Mesenchymal stem cell (in vitro differentiated cells and primary cell): ENCODE data around the gene CYTH4.
A peak's percentile ranks its signal among the peaks of the same experiment; 100 is the strongest.

Experiments used
- DNase-seq: peaks from one replicate; pipeline ENCODE4 v3.0.0-alpha.2; 2013
- H2AFZ ChIP-seq: one replicate; pipeline ENCODE4 v1.6.1; 2013; ENCODE audit warnings: low read depth, mild to moderate bottlenecking, control low read depth, inconsistent platforms, low read length, moderate library complexity
- H2AK5ac ChIP-seq: 2 replicates; pipeline ENCODE4 v1.6.1; 2013; ENCODE audit warnings: low read length, moderate library complexity, mild to moderate bottlenecking, inconsistent platforms; ENCODE audit not compliant: severe bottlenecking
- H2BK120ac ChIP-seq: one replicate; pipeline ENCODE4 v1.6.1; 2013; ENCODE audit warnings: low read depth, mild to moderate bottlenecking, inconsistent platforms, low read length, moderate library complexity
- H2BK12ac ChIP-seq, 2 experiments: one replicate each; pipeline ENCODE4 v1.6.1; 2013; ENCODE audit warnings: inconsistent platforms in 2 of 2, low read length in 2 of 2, mild to moderate bottlenecking in 2 of 2, moderate library complexity in 2 of 2, control low read depth in 1 of 2
- H2BK15ac ChIP-seq: one replicate; pipeline ENCODE4 v1.6.1; 2013; ENCODE audit warnings: mild to moderate bottlenecking, low read depth, inconsistent platforms; ENCODE audit not compliant: poor library complexity, severe bottlenecking
- H2BK5ac ChIP-seq: 2 replicates; pipeline ENCODE4 v1.6.1; 2013; ENCODE audit warnings: low read depth, mild to moderate bottlenecking, low read length, control low read depth, inconsistent platforms; ENCODE audit not compliant: poor library complexity, severe bottlenecking
- H3K14ac ChIP-seq, 2 experiments: one replicate each; pipeline ENCODE4 v1.6.1; 2013; ENCODE audit warnings: inconsistent platforms in 2 of 2, low read length in 2 of 2, control low read depth in 1 of 2, mild to moderate bottlenecking in 1 of 2, moderate library complexity in 1 of 2
- H3K18ac ChIP-seq, 2 experiments: one replicate each; pipeline ENCODE4 v1.6.1; 2013; ENCODE audit warnings: inconsistent platforms in 2 of 2, low read length in 2 of 2, control low read depth in 1 of 2, low read depth in 1 of 2, mild to moderate bottlenecking in 1 of 2
- H3K23ac ChIP-seq, 2 experiments: one replicate each; pipeline ENCODE4 v1.6.1; 2013; ENCODE audit warnings: inconsistent platforms in 2 of 2, low read length in 2 of 2, mild to moderate bottlenecking in 2 of 2, moderate library complexity in 2 of 2, control low read depth in 1 of 2
- H3K27ac ChIP-seq: 2 replicates; pipeline ENCODE4 v1.5.1; 2013; ENCODE audit warnings: mild to moderate bottlenecking, moderate library complexity, low read length, control low read depth, inconsistent platforms; ENCODE audit not compliant: poor library complexity, severe bottlenecking
- H3K27me3 ChIP-seq, 2 experiments: 2 replicates each; pipeline versions ENCODE4 v1.6.1 to v1.7.0; 2013; ENCODE audit warnings: low read length in 2 of 2, mild to moderate bottlenecking in 2 of 2, moderate library complexity in 2 of 2, control low read depth in 1 of 2, inconsistent platforms in 1 of 2; ENCODE audit not compliant: control insufficient read depth in 1 of 2, insufficient read depth in 1 of 2
- H3K36me3 ChIP-seq, 2 experiments: 2 replicates each; pipeline versions ENCODE4 v1.6.1 to v1.7.0; 2013; ENCODE audit warnings: low read length in 2 of 2, control low read depth in 1 of 2, inconsistent platforms in 1 of 2, low read depth in 1 of 2, mild to moderate bottlenecking in 1 of 2; ENCODE audit not compliant: insufficient read depth in 2 of 2, control insufficient read depth in 1 of 2
- H3K4ac ChIP-seq, 2 experiments: one replicate each; pipeline ENCODE4 v1.6.1; 2013; ENCODE audit warnings: inconsistent platforms in 2 of 2, low read length in 2 of 2, mild to moderate bottlenecking in 2 of 2, moderate library complexity in 2 of 2, control low read depth in 1 of 2, low read depth in 1 of 2
- H3K4me1 ChIP-seq: 2 replicates; pipeline ENCODE4 v1.6.1; 2013; ENCODE audit warnings: low read depth, low read length, control low read depth; ENCODE audit not compliant: control insufficient read depth, insufficient read depth
- H3K4me2 ChIP-seq: 2 replicates; pipeline ENCODE4 v1.6.1; 2013; ENCODE audit warnings: low read length, mild to moderate bottlenecking, inconsistent platforms; ENCODE audit not compliant: poor library complexity, severe bottlenecking
- H3K4me3 ChIP-seq, 2 experiments: 2 replicates each; pipeline versions ENCODE4 v1.5.1 to v1.7.0; 2013; ENCODE audit warnings: low read length in 2 of 2, mild to moderate bottlenecking in 2 of 2, control low read depth in 1 of 2, low read depth in 1 of 2; ENCODE audit not compliant: insufficient read depth in 1 of 2
- H3K79me1 ChIP-seq: replicated peaks from 2 replicates; pipeline ENCODE4 v1.6.1; 2013; ENCODE audit warnings: mild to moderate bottlenecking, control low read depth, low read length, inconsistent platforms; ENCODE audit not compliant: poor library complexity, severe bottlenecking
- H3K9ac ChIP-seq: 2 replicates; pipeline ENCODE4 v1.7.0; 2013; ENCODE audit warnings: mild to moderate bottlenecking, low read length, moderate library complexity
- H3K9me3 ChIP-seq: 2 replicates; pipeline ENCODE4 v1.7.0; 2013; ENCODE audit warnings: mild to moderate bottlenecking, low read length; ENCODE audit not compliant: control insufficient read depth
- H4K8ac ChIP-seq: one replicate; pipeline ENCODE4 v1.6.1; 2013; ENCODE audit warnings: inconsistent platforms, mild to moderate bottlenecking, low read length, moderate library complexity
- H4K91ac ChIP-seq: one replicate; pipeline ENCODE4 v1.6.1; 2013; ENCODE audit warnings: mild to moderate bottlenecking, low read length, inconsistent platforms
- WGBS: methylation state at CpG from one replicate; pipeline ENCODE4 v1.1.7; 2013; ENCODE audit warnings: mixed read lengths; 5-methylcytosine and 5-hydroxymethylcytosine counted together

CYTH4 gene

DNA sequence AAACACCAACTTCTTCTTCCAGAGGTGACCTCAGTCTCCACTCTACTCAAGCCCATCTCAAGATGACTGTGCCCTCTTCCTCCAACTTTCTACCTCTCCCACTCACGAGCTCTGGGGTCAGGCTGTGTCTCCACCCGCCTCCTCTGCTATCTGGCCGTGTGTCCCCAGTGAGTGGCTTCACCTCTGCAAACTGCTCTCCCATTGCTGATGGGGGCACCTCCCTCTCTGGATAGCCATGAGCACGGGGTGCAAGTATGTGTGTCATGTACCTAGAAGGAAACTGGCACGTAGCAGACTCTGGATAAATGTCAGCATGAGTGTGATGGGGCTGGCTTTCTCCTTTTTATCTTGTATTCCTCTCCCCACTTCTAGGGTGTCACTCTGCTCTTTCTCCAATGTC, 20.0 kb upstream of the CYTH4 start:
- no peak overlapping the region for H2BK120ac ChIP-seq
- no peak overlapping the region for H2AK5ac ChIP-seq
- WGBS = 79% methylated on average over 3 of the region's 5 CpGs
- no peak overlapping the region for H3K4ac ChIP-seq
- H3K4me2 ChIP-seq = no peak overlapping the region
- H3K14ac ChIP-seq = no peak overlapping the region
- no peak overlapping the region for H4K8ac ChIP-seq
- no peaks in the 10 kb centered on the region for H3K36me3 ChIP-seq
- no peaks in the 10 kb centered on the region for H3K79me1 ChIP-seq
- H2BK5ac ChIP-seq = no peak overlapping the region
- no peak overlapping the region for H2AFZ ChIP-seq
- no peak overlapping the region for H2BK15ac ChIP-seq
- H4K91ac ChIP-seq = no peak overlapping the region
- H3K9ac ChIP-seq = no peak overlapping the region
- peak overlapping the region in 1 of 2 experiments; percentile 18 for H3K18ac ChIP-seq
- no peak overlapping the region for H3K23ac ChIP-seq
- peaks cover 8% of the 10 kb centered on the region for H3K4me1 ChIP-seq
- H3K4me3 ChIP-seq = no peak overlapping the region
- H2BK12ac ChIP-seq = peak overlapping the region in 1 of 2 experiments; percentile 88
- no peak for DNase-seq
- peaks cover 19% of the 10 kb centered on the region for H3K9me3 ChIP-seq
- H3K27me3 ChIP-seq = peaks cover 0 to 50% of the 10 kb centered on the region in 2 experiments
- H3K27ac ChIP-seq = no peak overlapping the region

- Histone ChIP-seq H3K4me2 (no peak overlapping the region), H3K9ac (no peak overlapping the region), H3K79me1 (no peaks in the 10 kb centered on the region), H3K4me3 (no peak overlapping the region), H2BK120ac (no peak overlapping the region), H4K8ac (no peak overlapping the region), H3K14ac (no peak overlapping the region), H3K4me1 (peaks cover 6% of the 10 kb centered on the region), H2BK5ac (no peak overlapping the region), H3K4ac (no peak overlapping the region), H4K91ac (no peak overlapping the region), H3K18ac (no peak overlapping the region), H2BK15ac (no peak overlapping the region), H3K27ac (no peak overlapping the region), H3K27me3 (peaks cover 0 to 33% of the 10 kb centered on the region in 2 experiments), H3K23ac (no peak overlapping the region), H2AFZ (no peak overlapping the region), H3K9me3 (peaks cover 19% of the 10 kb centered on the region), H2AK5ac (no peak overlapping the region), H2BK12ac (peak overlapping the region in 1 of 2 experiments; percentile 25), H3K36me3 (no peaks in the 10 kb centered on the region)
- 75% methylated on average over 9 of the region's 10 CpGs for WGBS
- no peak for DNase-seq
Observed at GRCh38 chr22:37263966-37264887, 18.1 kb upstream of the CYTH4 start.

DNA sequence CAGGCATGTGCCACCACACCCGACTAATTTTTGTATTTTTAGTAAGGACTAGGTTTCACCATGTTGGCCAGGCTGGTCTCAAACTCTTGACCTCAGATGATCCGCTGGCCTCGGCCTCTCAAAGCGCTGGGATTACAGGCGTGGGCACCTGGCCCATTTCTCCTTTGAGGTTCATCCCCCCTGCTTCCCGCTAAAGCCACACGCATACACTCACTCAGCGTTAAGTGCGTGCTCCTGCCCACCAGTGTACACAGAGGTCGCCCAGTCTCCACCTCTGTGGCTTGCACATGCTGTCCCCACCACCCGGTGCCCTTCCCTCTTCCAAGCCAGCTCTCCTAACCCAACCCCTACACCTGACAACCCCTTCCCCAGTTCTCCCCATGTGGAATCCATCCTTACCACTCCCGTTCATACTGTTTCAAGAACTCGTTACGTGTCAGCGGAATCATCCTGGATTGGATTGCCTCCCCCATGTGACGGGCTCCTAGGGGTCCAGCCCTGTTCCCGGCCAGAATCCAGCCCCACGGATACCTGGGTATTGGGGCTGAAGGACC, 15.7 kb upstream of the CYTH4 start:
- Histone ChIP-seq H2BK5ac (no peak overlapping the region), H2BK12ac (peak overlapping the region; percentile 7 to 91), H3K36me3 (no peaks in the 10 kb centered on the region), H3K23ac (no peak overlapping the region), H3K27ac (no peak overlapping the region), H3K4ac (peak overlapping the region; percentile 2 to 10), H3K4me3 (peak overlapping the region in 1 of 2 experiments; percentile 76), H2BK120ac (no peak overlapping the region), H2AK5ac (no peak overlapping the region), H3K4me2 (no peak overlapping the region), H3K79me1 (no peaks in the 10 kb centered on the region), H3K9ac (peak overlapping the region; percentile 87), H3K14ac (peak overlapping the region in 1 of 2 experiments; percentile 83), H2BK15ac (peak overlapping the region; percentile 4), H3K4me1 (peaks cover 2% of the 10 kb centered on the region), H3K9me3 (peaks cover 19% of the 10 kb centered on the region), H4K91ac (peak overlapping the region; percentile 60), H4K8ac (peak overlapping the region; percentile 14), H3K18ac (peak overlapping the region in 1 of 2 experiments; percentile 71), H2AFZ (peak overlapping the region; percentile 36), H3K27me3 (peaks cover 0 to 14% of the 10 kb centered on the region in 2 experiments)
- DNase-seq = no peak
- WGBS = 70% methylated on average over 18 of the region's 18 CpGs

GRCh38 chr22:37267135-37267587, 15.1 kb upstream of the CYTH4 start:
- peak overlapping the region; percentile 2 to 10 for H3K4ac ChIP-seq
- H3K4me2 ChIP-seq = peak overlapping the region; percentile 55
- H3K4me1 ChIP-seq = peaks cover 5% of the 10 kb centered on the region
- H3K79me1 ChIP-seq = no peaks in the 10 kb centered on the region
- peak overlapping the region; percentile 39 to 76 for H3K4me3 ChIP-seq
- H2BK15ac ChIP-seq = peak overlapping the region; percentile 80
- H4K8ac ChIP-seq = peak overlapping the region; percentile 85
- peak overlapping the region; percentile 7 to 91 for H2BK12ac ChIP-seq
- no peak overlapping the region for H2BK120ac ChIP-seq
- 20% methylated on average over 22 of the region's 22 CpGs for WGBS
- no peak overlapping the region for H2BK5ac ChIP-seq
- no peak overlapping the region for H3K27ac ChIP-seq
- peak overlapping the region; percentile 87 for H3K9ac ChIP-seq
- H3K14ac ChIP-seq = no peak overlapping the region
- H3K36me3 ChIP-seq = no peaks in the 10 kb centered on the region
- peak overlapping the region; percentile 60 for H4K91ac ChIP-seq
- H3K9me3 ChIP-seq = peaks cover 19% of the 10 kb centered on the region
- H2AFZ ChIP-seq = no peak overlapping the region
- H3K18ac ChIP-seq = peak overlapping the region; percentile 71 to 84
- peak; percentile 66 for DNase-seq
- no peak overlapping the region for H2AK5ac ChIP-seq
- peaks cover 0 to 9% of the 10 kb centered on the region in 2 experiments for H3K27me3 ChIP-seq
- H3K23ac ChIP-seq = no peak overlapping the region
